SK-MEL-5 (cell line): ENCODE data around the gene CCN2. TPM values are rescaled to one million over a fixed set of nuclear protein-coding genes. Genes with fewer than 3 reads are reported as not detected.

ENCODE experiments used
- DNase-seq: peaks from one replicate; pipeline ENCODE4 v3.0.0-alpha.2; 2016; ENCODE audit warnings: low read depth, low spot score
- in situ Hi-C: cut with HindIII; loops from 2 replicates; pipeline ENCODE4 v1.10.0; 2016; ENCODE audit warnings: low sequenced_read_pairs, high pct_unique_total_duplicates, low pct_unique_long_range_greater_than_20kb
- total RNA-seq: library from RNA; depleted of rRNA; stranded (reverse); fragments of >200 nt; shearing (Covaris generic); gene quantifications from 2 replicates; pipeline ENCODE4 v1.2.3, GENCODE V29; 2014

CCN2 gene
- total RNA-seq, 1 experiment from 2014 or later: 3.1 TPM

GRCh38 chr6:131970076-131970859 is 19.1 kb upstream of the CCN2 start:
- DNase-seq: no peak
- in situ Hi-C loops: no loop called here

DNA sequence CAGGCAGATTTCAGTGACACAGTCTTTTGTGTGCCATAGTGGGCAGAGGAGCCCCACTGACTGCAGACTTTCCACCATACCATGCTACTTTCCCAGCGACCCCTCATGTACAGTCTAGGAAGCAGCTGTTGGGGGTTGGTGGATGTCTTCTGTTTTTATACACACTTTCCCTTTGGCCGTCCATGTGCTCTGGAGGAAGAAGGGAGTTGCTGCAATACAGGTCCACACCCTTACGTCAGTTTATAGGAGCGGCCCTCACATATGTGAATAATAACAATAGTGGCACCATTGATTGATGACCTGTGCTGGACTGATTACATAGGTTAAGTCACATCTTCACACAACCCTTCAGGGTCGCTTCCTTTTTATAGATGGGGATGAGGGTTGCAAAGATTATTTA is 17.5 kb upstream of the CCN2 start:
- in situ Hi-C loops: no loop called here
- DNase-seq: no peak

DNA sequence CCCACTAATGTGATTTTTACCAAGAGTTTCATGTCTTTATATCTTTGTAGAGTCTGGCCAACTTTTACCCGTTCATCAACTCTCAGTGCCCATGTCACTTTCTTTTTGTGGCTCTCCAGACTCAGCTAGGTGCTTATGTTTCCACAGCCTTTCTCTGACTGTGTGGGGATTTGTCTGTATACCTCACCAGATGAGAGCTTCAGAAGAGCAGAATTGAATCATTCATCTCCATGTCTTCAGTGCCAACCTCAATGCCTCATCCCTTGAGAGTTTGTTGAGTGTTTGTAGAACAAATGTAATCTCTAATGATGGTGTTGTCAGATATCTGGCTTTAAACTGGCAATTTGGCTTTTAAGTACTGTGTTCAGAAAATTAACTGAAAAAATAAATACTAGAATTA is 16.8 kb upstream of the CCN2 start:
- in situ Hi-C loops: no loop called here
- no peak for DNase-seq

GRCh38 chr6:131966443-131966842 is 15.3 kb upstream of the CCN2 start:
- in situ Hi-C loops: no loop called here
- DNase-seq: no peak

DNA sequence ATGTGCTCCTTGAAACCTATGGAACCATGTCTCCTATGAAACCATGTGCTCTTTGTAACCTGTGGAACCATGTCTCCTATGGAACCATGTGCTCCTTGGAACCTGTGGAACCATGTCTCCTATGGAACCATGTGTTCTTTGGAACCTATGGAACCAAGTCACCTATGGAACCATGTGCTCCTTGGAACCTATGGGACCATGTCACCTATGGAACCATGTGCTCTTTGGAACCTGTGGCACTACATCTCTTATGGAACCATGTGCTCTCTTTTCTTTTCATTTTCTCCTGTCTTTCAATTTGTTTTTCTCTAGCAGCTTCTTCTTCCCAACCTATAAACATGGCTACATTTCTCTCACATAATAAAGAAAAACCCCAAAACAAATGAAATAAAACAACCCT is 11.9 kb upstream of the CCN2 start:
- DNase-seq: no peak
- in situ Hi-C loops: no loop called here

DNA sequence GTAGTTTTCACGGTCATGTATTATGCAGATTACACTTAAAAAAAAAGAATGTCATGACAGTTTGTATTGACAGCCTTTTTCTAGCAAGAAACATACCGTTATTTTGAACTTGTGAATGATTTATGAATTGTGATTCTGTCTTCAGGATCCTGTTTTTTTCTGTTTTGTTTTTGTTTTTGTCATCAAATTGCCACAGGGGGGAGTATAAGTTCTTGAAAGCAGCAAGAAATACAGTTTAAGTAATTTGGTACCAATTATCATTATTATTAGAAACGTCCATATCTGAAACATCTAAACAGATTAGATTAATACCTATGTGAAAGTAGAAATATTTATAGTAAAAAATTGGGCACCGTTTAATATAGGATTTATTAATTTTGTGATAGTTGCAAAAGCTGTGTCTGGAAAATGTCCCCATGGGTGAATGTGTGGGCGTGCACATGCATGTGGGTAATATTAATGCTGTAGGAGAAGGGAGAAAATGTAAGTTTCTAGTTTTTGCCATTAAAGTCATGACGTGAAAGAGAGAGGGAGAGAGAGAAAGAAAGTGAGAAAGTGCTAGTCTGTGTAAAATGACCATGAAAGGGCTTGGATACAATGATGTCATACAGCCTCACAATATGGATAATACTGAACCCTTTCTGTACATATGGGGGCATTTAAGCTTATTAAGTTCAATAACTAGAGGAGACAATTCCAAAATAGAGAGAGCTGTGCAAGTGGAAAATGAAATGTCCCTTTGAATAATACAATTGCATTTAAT is 9.4 kb upstream of the CCN2 start:
- in situ Hi-C loops: no loop called here
- peak; percentile 41 for DNase-seq

- no peak for DNase-seq
- in situ Hi-C loops: no loop called here
These were observed 7.6 kb upstream of the CCN2 start for GRCh38 chr6:131958542-131959470.

GRCh38 chr6:131958095-131958494 is 6.9 kb upstream of the CCN2 start:
- DNase-seq: no peak
- in situ Hi-C loops: no loop called here

GRCh38 chr6:131955876-131956275 is 4.7 kb upstream of the CCN2 start:
- in situ Hi-C loops: no loop called here

GRCh38 chr6:131955192-131955591 is 4.0 kb upstream of the CCN2 start:
- no peak for DNase-seq
- in situ Hi-C loops: no loop called here

More at GRCh38 chr6:131955876-131956275, 4.7 kb upstream of the CCN2 start:
- no peak for DNase-seq

GRCh38 chr6:131954775-131955107 is 3.6 kb upstream of the CCN2 start:
- DNase-seq: no peak
- in situ Hi-C loops: no loop called here

DNA sequence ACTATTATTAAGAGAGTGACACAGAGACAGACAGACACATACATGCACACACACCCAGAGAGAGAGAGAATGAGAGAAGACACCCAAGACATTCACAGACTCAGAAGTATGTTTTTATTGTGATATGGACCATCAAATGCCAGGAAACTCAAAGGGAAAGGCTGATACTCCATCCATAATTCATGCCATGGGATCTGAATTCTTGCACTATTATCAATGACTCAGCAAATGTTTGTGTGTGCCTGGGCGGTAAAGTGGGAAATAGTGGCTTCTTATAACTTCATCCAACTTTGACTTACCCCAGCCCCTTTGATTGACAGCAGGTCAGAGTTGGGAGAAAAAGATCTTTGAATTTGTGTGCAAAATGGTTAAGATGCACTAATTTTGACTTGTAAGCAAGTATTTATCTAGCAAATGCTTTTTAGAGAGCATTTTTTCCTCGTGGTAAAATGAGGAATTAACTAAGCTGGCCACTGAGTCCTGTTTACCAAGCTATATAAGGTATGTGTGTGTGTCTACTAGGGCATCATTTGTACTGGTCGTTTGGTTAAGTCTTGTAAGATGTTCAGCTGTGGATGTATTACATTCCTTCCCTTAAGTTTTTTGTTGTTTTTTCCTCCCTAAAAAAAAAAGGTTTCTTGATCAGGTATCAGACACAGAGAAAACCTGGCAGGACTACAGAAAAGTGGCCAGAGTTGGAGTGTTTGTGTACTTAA is 3.0 kb upstream of the CCN2 start:
- no peak for DNase-seq
- in situ Hi-C loops: no loop called here

DNA sequence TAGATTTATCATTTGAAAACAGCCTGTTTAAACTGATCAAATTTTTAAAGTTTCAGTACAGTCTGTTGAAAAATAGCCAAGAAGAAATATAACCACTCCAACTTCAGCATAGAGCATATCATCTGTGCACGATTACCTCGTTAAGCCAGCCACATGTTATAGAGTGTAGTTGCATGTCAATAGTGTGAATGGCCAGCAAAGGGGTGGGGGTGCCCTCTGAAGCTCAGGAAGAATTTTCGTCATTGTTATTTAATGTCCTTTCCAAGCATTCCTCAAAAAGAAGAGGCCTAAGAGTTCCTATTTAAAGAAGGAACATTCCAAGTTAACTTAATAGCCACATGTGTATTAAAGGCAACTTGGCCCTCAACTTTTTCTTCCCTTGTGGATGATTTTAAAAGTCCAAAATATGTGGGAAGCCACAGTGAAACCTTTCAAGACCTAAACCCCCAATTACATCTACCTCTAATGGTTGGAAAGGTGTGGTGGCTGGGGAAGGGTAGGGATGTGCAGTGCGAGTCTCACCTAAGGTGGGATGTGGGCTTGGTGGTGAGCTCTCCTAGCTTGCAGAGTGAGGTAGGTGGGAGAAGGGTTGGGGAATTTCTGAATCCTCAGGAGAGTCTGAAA is 1.8 kb upstream of the CCN2 start:
- in situ Hi-C loops: no loop called here
- no peak for DNase-seq

- no peak for DNase-seq
- in situ Hi-C loops: no loop called here
These were observed 531 bp upstream of the CCN2 start for GRCh38 chr6:131951576-131952230.

GRCh38 chr6:131949909-131950766 is 1.0 kb downstream of the CCN2 start:
- peak; percentile 79 for DNase-seq
- in situ Hi-C loops: no loop called here

DNA sequence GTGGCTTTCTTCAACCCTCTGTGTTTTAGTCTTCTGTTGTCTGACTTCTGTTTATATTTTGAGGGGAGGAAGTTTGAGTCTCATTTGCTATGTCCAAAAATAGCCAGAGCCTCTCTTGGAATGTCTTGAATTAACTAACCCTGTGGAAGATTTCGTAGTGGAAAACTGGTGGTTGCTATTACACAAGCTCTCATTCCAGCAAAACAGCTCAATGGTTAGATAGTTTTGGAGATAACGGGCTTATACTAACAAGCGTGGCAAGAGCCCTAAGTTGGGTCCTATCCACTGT is 1.6 kb downstream of the CCN2 start:
- in situ Hi-C loops: no loop called here
- no peak for DNase-seq
